Erythroblast (primary cell): Measurements from ENCODE around the gene TMX3.

ENCODE experiments used
- DNase-seq, 2 experiments: peaks; one replicate each; lab custom pipeline; 2025; lab: John Stamatoyannopoulos, UW
- GATA1 ChIP-seq: IDR thresholded peaks from 2 replicates; pipeline ENCODE4 v1.6.1; 2011; ENCODE audit warnings: low read depth, mild to moderate bottlenecking, control low read depth, low read length, moderate library complexity
- POLR2A ChIP-seq: IDR thresholded peaks from 2 replicates; pipeline ENCODE4 v1.6.1; 2011; ENCODE audit warnings: mild to moderate bottlenecking, low read length

Gene TMX3

GRCh38 chr18:68694316-68694715 is 20.6 kb downstream of the TMX3 start:
- no peak for DNase-seq
- no peak for TF ChIP-seq GATA1
- TF ChIP-seq POLR2A: no peak

GRCh38 chr18:68693091-68693815 is 21.7 kb downstream of the TMX3 start:
- no peak for TF ChIP-seq GATA1
- no peak for TF ChIP-seq POLR2A
- DNase-seq: no peak

GRCh38 chr18:68679528-68679927 is 35.4 kb downstream of the TMX3 start:
- TF ChIP-seq GATA1 (no peak), POLR2A (no peak)
- no peak for DNase-seq

- TF ChIP-seq GATA1 (no peak), POLR2A (no peak)
- DNase-seq: no peak
These were observed 38.0 kb downstream of the TMX3 start for GRCh38 chr18:68676913-68677312.

- no peak for DNase-seq
- no peak for TF ChIP-seq GATA1
- TF ChIP-seq POLR2A: no peak
These were observed 47.8 kb downstream of the TMX3 start for GRCh38 chr18:68667121-68667520.

GRCh38 chr18:68666381-68666780 is 48.5 kb downstream of the TMX3 start:
- no peak for DNase-seq
- TF ChIP-seq POLR2A: no peak
- TF ChIP-seq GATA1: no peak

- TF ChIP-seq POLR2A (no peak), GATA1 (no peak)
- no peak for DNase-seq
These were observed 49.3 kb downstream of the TMX3 start for GRCh38 chr18:68665628-68666027.

GRCh38 chr18:68662754-68663153 is 52.2 kb downstream of the TMX3 start:
- no peak for DNase-seq
- TF ChIP-seq GATA1 (no peak), POLR2A (no peak)

GRCh38 chr18:68660354-68661183 is 54.3 kb downstream of the TMX3 start:
- TF ChIP-seq GATA1 (no peak), POLR2A (no peak)
- peak; percentile 23 to 57 for DNase-seq

- DNase-seq: no peak
- no peak for TF ChIP-seq GATA1
- TF ChIP-seq POLR2A: no peak
These were observed 66.7 kb downstream of the TMX3 start for GRCh38 chr18:68648191-68648590.

GRCh38 chr18:68642003-68642402 is 72.9 kb downstream of the TMX3 start:
- TF ChIP-seq POLR2A (no peak), GATA1 (no peak)
- DNase-seq: no peak

- no peak for DNase-seq
- TF ChIP-seq GATA1: no peak
- TF ChIP-seq POLR2A: no peak
These were observed 74.0 kb downstream of the TMX3 start for GRCh38 chr18:68640861-68641260.

- TF ChIP-seq GATA1: no peak
- DNase-seq: no peak
These were observed 76.3 kb downstream of the TMX3 start for GRCh38 chr18:68638613-68639012.

GRCh38 chr18:68627812-68628211 is 87.1 kb downstream of the TMX3 start:
- TF ChIP-seq GATA1: no peak
- no peak for TF ChIP-seq POLR2A
- no peak for DNase-seq
